HG02943 (cell line): ENCODE data around the gene SDF2.
A peak's percentile ranks its signal among the peaks of the same experiment; 100 is the strongest.
"Not testable (repeated sequence)": the region's sequence is repeated elsewhere in the genome, so short reads cannot be mapped to it uniquely, and the experiment has no call there.

Source experiments
- ATAC-seq: cut with Tn5 transposase; IDR thresholded peaks from one replicate; pipeline ENCODE4 v1.9.1; 2021; ENCODE audit warnings: mild to moderate bottlenecking, low read depth, moderate library complexity; ENCODE audit not compliant: unreplicated experiment

SDF2 gene

GRCh38 chr17:28635506-28635905, 26.2 kb downstream of the SDF2 start:
- ATAC-seq = no peak

- ATAC-seq = no peak
Measured at GRCh38 chr17:28634206-28634865, 27.4 kb downstream of the SDF2 start.

- no peak for ATAC-seq
Measured at GRCh38 chr17:28626818-28627217, 34.9 kb downstream of the SDF2 start.

GRCh38 chr17:28624148-28624547, 37.6 kb downstream of the SDF2 start:
- ATAC-seq = no peak

GRCh38 chr17:28623696-28624095, 38.0 kb downstream of the SDF2 start:
- no peak for ATAC-seq

GRCh38 chr17:28622186-28622585, 39.5 kb downstream of the SDF2 start:
- no peak for ATAC-seq

GRCh38 chr17:28620010-28620409, 41.7 kb downstream of the SDF2 start:
- no peak for ATAC-seq

GRCh38 chr17:28618464-28618863, 43.2 kb downstream of the SDF2 start:
- no peak for ATAC-seq

GRCh38 chr17:28616281-28616680, 45.4 kb downstream of the SDF2 start:
- no peak for ATAC-seq

- no peak for ATAC-seq
Measured at GRCh38 chr17:28615260-28615940, 46.3 kb downstream of the SDF2 start.

- ATAC-seq = no peak
Measured at GRCh38 chr17:28613931-28614381, 47.8 kb downstream of the SDF2 start, which contains the start of gene RSKR. Gene RSKR (minus strand): TSS chr17:28614185. CDS start chr17:28614161, 24 bp downstream.

- ATAC-seq = no peak
Measured at GRCh38 chr17:28612936-28613872, 48.5 kb downstream of the SDF2 start.

- ATAC-seq = no peak
Measured at GRCh38 chr17:28612531-28612930, 49.2 kb downstream of the SDF2 start.

- ATAC-seq = no peak
Measured at GRCh38 chr17:28610376-28610775, 51.3 kb downstream of the SDF2 start.

GRCh38 chr17:28604031-28604430, 57.7 kb downstream of the SDF2 start:
- not testable (repeated sequence) for ATAC-seq

GRCh38 chr17:28599311-28600184, 62.2 kb downstream of the SDF2 start:
- ATAC-seq = peak; percentile 37

- ATAC-seq = peak; percentile 81
Measured at GRCh38 chr17:28598799-28599310, 62.9 kb downstream of the SDF2 start, which contains the start of gene SPAG5. Gene SPAG5 (minus strand): TSS chr17:28599025. CDS start chr17:28598946, 79 bp downstream.

GRCh38 chr17:28598389-28598788, 63.3 kb downstream of the SDF2 start:
- no peak for ATAC-seq
